Myocyte (in vitro differentiated cells): ENCODE data around the gene LDLRAD2. TPM values are rescaled to one million over a fixed set of nuclear protein-coding genes. Genes with fewer than 3 reads are reported as not detected.
"Not testable (repeated sequence)": the region's sequence is repeated elsewhere in the genome, so short reads cannot be mapped to it uniquely, and the experiment has no call there.

Experiments
- DNase-seq: peaks from one replicate; pipeline ENCODE4 v3.0.0-alpha.2; 2012; ENCODE audit warnings: low read depth
- total RNA-seq: library from RNA; depleted of rRNA; stranded (reverse); fragments of >200 nt; gene quantifications from 2 replicates; pipeline ENCODE4 v1.2.3, GENCODE V29; 2014

Gene LDLRAD2
- total RNA-seq, 1 donor from 2014 or later = not detected

GRCh38 chr1:21823206-21823979 lies 11.3 kb downstream of the LDLRAD2 start:
- no peak for DNase-seq

GRCh38 chr1:21823980-21824702 lies 12.1 kb downstream of the LDLRAD2 start:
- no peak for DNase-seq

- DNase-seq = no peak
Observed at GRCh38 chr1:21824926-21825325, 12.9 kb downstream of the LDLRAD2 start.

DNA sequence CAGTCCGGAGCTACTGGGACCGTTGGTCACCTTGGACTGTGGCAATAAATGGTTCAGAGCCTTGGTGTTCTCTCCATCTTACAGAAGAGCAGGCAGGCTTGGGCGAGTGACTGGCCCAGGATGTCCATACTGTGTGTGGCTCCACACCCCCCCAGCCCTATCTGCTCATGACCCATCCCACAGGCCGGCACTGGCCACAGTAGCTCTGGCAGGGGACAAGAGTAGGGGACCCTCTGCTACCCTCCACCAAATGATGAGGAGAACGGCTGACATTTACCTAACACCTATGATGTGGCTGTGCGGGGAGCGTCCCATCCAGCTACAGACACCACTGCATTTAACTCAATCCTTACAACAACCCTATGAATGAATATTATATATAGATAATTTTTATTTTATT lies 13.3 kb downstream of the LDLRAD2 start:
- DNase-seq = no peak

- not testable (repeated sequence) for DNase-seq
Observed at GRCh38 chr1:21826694-21827093, 14.6 kb downstream of the LDLRAD2 start.

DNA sequence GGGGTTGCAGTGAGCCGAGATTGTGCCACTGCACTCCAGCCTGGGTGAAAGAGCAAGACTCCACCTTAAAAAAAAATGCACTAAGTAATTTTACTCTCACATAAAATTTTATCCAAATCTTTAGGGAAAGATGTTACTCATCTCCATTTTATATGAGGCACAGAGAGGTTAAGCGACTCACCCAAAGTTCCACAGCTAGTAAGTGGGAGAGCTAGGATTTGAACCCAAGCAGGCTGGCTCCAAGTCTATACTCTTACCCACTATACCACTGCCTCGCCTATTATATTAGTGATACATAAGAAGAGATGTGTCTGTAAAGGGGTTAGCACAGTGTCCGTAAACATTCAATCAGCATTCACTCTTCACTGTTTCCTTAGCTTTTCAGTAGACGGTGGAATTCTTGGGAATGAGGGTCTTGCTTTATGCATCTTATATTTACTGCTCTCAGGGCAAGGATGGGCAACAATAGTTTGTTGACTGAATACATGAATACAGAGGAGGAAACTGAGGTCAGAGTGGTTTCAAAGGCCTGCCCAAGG lies 15.1 kb downstream of the LDLRAD2 start:
- no peak for DNase-seq

DNA sequence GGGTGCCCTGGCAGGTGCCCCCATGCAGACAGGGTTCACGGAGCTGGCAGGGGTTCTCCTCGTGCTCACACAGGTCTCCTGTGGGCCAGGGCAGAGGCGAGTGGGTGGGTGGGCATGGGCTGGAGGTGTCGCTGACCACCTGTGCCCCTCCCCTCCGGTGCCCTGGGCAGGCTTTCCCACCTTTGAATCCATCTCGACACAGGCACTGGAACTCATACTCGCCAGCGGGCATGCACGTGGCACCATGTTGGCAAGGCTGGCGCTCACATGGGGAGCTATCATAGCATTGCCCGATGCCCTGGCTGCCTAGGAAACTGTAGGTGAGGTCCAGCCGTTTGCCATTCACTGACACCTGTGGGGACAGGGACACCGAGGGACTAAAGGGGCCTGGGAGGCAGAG lies 16.0 kb downstream of the LDLRAD2 start:
- no peak for DNase-seq

DNA sequence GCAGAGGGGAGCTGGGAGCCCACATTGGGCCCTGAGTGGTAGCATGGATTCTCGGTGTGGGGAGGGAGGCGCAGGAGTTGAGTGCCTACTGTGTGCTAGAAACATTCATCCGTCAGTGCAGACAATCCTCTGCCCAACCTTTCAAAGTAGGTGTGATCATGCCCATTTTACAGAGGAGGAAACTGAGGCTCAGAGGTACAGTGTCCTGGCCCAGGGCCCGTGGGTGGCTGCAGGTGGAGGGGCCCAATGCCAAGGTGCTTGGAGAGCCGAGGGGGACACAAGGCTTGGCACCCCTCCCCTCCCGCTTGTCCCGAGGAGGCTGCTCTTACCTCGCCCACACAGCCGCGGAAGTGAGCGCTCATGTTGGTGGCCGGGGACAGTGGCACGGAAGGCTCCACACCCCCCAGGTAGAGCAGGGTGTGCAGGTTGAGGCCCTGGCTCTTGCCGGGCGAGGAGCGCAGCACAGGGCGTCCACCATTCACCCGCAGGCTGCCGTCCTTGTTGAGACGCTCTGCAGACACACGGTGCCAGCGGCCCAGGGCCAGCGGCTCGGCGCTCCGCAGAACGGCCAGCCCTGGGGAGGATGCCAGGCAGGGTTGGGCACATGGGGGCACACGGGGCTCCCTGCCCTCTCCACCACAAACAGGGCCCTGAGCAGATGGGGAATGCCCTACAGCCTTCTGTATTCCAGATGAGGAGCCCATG lies 16.6 kb downstream of the LDLRAD2 start:
- no peak for DNase-seq

- no peak for DNase-seq
Observed at GRCh38 chr1:21829294-21829693, 17.2 kb downstream of the LDLRAD2 start.

DNA sequence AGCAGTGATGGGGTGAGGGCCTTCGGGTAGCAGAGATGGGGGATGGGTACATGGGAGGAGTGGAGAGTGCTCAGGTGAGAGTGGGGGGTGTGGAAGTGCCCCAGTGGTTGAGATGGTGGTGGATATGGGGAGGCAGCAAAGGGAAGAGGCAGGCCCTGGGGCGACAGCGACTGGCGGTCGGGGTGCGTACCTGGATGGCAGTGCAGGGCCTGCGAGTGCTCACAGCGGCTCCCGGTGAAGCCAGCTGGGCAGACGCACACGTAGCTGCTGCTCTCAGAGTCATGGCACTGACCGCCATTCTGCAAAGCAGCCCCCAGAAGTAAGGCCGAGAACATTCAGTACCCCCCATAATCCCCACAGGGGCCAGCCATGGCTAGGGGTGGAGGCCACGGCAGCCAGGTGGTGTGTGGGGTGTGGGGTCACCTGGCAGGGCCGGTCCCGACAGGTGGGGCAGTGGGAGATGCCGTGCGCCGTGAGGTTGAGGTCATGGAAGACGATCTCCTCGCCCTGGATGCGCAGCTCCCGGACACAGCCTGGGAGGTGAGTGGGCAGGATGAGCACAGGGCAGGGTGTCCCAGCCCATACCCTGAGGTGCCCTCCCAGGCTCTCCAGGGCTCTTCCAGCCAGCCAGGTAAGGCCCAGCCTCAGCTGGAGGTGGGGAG lies 18.9 kb downstream of the LDLRAD2 start:
- no peak for DNase-seq

DNA sequence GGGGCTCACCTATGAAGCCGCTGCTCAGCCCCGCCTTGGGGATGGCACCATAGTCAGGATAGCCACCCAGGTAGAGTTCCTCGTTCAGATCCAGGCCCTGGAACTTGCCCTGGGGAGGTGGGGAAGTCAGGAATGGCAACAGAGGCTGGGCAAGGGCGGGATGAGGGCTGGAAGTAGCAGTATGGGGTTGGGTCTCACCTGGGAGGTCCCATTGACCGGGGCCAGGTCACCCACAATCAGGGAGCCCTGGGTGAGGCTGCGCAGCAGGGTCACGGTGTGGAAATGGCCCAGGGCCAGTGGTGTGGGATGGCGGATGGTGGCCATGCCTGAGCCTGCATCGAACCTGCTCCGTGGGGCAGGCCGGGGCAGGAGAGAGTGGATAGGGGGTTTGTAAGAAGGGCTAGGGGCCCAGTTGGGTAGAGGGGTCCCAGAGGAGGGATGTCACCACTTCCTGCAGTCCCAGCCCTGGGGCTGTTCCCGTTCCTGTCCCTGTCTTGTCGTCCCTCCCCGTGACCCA lies 19.4 kb downstream of the LDLRAD2 start:
- DNase-seq = no peak

- no peak for DNase-seq
Observed at GRCh38 chr1:21833392-21833976, 21.4 kb downstream of the LDLRAD2 start.

DNA sequence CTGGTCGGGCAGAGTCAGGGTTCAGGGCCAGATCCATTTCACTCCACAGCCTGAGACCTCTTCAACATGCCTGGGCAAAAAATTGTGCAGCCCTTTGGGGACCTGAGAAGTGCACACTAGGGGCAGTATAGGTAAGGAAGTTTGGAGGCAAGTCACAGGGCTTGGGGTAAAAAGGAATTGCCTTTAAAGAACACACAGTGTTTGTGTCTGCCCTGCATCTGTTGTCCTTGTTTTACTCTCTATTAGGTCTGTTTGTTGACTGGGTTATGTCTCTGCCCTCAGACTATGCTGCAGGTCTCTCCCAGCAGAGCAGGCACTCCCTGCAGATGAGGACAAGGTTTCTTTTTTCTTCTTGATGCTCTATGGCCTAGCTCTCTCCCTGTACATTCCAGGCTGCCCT lies 22.0 kb downstream of the LDLRAD2 start:
- no peak for DNase-seq

GRCh38 chr1:21834666-21835065 lies 22.6 kb downstream of the LDLRAD2 start:
- DNase-seq = no peak

DNA sequence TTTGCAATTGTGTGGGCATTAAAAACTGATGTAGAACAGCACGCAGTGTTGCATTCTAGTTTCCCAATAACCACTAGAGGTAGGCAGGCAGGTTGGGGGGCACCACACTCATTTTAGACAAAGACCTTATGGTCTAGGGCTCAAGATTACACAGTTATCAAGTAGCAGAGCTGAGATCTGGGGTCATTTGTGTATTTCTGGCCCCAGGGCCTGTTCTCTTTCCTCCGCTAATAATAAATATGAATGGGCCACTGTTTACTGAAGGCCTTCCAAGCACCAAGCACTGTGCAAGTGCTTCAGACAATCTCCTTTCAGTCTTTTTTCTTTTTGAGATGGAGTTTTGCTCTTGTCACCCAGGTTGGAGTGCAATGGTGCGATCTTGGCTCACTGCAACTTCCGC lies 23.9 kb downstream of the LDLRAD2 start:
- no peak for DNase-seq

- no peak for DNase-seq
Observed at GRCh38 chr1:21836729-21837128, 24.7 kb downstream of the LDLRAD2 start.

GRCh38 chr1:21837476-21837875 lies 25.4 kb downstream of the LDLRAD2 start:
- DNase-seq = no peak

DNA sequence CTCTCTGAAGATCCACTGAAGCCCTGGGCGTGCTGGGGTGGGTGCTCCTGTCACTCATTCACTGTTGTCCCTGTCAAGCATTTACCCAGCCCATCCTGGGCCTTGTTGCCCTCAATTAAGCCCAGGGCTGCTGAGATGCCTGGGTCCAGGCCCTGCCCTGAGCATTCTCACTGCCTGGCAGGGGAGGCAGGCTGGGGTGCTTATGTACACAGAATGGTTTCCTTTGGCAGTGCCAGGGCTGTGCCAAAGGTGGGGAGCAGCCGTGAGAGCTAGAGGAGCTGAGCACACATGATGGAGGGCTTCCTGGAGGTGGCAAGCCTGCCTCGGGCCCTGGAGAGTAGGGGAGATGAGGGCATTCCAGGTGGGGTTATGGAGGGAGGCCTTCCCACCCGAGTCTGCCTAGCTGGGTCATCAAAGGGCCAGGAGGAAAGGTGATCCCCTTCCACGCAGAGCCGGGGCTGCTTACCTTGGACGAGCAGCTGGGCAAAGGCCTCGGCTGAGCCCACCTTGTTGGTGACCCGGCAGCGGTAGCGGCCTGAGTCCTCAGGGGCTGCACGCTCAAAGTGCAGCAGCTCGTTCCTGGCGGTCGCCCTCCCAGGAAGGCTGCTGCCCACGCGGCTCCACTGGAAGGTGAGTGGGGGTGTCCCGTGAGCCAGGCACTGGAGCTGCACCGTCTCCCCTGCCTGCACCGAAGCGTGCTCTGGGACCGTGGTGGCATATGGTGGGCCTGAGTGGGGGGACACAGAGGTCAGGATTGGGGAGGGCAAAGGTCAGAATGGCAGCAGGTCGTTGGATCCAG lies 26.5 kb downstream of the LDLRAD2 start:
- DNase-seq = no peak

DNA sequence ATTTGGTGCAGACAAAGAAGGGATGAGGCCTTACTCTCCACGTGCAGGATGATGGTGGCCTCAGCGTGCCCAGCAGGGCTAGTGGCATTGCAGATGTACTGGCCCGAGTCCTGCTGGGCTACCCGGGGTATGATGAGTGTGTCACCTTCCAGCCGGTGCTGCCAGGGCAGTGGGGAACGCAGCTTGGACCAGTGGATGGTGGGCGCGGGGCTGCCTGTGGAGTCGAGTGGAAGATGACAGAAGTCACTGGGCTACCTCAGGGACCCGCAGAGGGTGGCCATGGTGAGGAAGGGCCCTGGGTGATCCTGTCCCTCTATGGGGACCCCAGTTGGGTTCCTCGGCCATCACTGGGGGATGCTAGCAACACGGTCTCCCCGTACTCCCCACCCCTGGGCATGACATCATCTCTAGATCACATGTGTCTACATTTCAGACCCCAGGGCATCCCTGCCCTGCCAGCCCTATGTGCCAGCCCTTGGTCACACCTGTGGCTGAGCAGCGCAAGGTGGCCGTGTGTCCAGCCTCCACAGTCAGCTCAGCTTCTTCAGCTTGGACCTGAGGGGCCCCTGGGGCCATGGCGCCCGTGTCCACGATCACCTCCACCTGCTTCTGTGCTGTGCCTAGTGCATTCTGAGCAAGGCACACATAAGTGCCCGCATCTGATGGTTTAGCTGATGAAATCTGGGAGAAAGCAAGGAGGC lies 27.4 kb downstream of the LDLRAD2 start:
- no peak for DNase-seq
